AML-193 (cell line): Measurements from ENCODE around the gene THADA.
"Not testable (repeated sequence)": the region's sequence is repeated elsewhere in the genome, so short reads cannot be mapped to it uniquely, and the experiment has no call there.

Source experiments
- DNase-seq, 2 experiments: peaks; one replicate each; lab custom pipeline; 2025; lab: John Stamatoyannopoulos, UW

Gene THADA

DNA sequence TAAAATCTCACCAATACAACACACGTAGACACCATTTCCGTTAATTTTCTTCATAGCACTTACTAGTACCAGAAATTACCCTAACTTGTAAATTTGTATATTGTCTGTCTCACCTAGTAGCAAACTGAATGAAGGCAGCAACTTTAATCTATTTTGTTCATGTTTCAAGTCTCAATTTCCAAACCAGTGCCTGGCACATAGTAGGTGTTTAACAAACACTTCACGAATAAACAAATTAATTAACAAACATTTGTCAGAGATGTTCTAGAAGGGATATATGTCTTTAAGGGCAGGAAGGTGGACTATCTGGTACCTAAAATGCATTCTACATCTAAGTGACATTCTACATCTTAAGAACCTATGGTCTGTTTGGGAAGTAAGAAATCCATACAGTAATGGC, 963 bp downstream of the THADA start:
- no peak for DNase-seq

DNA sequence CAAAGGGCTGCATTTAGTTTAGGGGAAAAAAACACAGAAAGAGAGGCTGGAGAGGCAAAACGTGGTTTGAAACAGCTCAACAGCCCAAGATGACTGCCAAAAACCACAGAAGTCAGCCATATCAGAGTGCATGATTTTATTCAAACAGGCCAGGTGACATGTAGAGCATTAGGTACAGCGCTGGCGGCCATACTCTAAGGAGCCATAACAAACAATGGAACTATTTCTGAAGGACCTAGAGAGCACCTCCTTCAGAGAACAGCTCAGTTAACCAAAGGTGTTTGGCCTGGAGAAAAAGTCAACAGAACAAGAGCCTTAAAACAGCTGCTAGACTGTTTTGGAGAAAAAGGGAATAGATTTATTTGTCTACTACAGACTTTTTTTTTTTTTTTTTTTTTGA, 2.6 kb downstream of the THADA start:
- DNase-seq, result no peak

DNA sequence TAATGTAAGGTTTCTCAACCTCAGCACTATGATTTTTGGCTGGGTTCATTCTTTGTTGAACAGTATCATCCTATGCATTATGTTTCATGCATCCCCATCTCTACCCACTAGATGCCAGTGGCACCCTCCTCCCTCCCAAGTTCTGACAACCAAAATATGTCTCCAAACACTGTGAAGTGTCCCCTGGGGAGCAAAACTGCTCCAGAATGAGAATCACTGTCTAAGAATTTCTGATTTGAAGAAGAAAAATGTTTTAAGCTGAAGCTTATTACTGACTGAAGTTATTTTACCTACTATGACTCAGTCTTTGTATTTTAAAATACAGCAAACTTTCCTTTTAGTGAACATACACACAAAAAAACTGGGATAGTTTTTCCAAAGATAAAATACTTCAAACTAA, 3.4 kb downstream of the THADA start:
- DNase-seq, result no peak

DNA sequence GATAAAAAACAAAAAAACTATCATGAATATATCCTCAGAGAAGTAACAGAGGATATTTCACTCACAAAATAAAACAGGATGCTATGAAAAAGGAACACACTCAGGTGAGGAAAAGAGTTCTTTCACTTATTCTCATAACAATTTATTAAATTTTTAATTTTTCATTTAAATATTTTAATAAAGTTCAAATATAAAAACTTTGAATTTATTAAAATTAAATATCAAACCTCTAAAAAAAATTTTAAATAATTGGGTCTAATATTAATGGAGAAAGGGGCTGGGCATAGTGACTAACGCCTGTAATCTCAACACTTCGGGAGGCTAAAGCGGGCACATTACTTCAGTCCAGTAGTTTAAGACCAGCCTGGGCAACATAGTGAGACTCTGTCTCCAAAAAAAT, 10.1 kb downstream of the THADA start:
- no peak for DNase-seq

DNA sequence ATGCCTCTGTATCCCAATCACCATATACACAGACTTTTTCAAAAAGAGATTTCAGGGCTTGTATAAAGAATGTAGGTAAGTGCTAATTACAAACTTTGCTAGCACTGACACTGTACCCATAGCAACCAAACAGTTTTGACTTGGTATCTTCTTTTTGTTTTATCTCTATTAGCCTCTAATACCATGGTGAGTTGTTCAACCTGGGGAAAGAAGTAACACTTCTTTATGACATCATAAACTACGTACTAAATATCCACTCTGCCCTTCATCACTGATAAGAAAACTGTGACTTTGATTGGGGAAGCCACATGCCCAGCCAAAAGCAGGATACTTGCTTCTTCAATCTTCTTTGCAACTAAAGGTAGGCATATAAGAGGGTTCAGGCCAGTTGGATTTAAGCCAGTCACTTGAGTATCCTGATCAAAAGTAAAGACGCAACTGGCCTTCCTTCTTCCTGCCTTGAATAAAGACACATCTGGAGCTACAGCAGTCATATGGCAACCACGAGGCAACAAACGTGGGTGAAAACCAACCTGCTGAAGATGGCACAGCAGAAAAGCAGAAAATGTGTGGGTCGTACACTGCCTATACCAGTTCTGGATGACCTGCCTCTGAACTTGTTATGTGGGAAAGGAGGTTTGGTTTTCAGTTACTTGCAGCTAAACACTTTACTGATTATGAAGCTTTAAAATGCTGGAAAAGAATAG, 16.4 kb downstream of the THADA start:
- no peak for DNase-seq

DNA sequence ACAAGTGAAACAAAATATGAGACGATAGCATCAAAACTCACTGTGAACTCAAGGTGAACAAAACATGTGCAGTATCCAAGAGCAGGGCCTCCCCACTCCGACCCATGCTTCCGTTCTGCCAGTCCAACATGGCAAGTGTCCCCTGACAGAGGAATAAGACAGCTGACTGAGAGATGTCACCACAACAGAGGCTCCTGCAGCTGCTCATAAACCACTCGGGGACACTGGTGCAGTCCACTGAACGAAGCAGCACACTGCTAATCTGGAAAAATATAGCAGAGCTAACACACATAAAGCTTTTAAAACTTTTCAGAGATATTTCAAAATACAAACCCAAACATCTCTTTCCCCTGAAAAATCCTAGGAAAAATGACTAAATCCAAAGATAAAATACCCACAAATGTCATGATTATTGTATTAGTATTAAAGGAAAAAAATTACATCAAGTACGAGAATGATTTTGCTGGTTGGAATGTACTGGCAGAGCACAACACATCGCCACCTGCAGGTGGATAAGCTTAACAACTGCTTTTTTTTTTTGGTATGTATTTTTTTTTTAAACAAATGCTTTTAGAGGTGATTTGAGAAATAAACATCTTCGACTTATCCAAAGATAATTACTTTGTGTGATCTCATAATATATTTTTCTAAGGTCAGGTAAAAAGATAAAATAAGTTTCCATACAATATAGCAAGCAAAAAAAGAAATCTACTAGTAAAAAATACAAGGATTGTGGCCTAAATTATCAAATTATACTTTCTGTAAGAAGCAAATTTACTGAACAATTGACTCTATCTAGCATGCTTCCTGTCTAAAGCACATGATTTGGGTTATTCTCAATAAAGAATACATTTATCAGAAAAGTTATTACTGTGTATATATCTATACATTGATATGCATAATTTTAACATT, 18.6 kb downstream of the THADA start:
- DNase-seq, result peak; percentile 56 to 69

DNA sequence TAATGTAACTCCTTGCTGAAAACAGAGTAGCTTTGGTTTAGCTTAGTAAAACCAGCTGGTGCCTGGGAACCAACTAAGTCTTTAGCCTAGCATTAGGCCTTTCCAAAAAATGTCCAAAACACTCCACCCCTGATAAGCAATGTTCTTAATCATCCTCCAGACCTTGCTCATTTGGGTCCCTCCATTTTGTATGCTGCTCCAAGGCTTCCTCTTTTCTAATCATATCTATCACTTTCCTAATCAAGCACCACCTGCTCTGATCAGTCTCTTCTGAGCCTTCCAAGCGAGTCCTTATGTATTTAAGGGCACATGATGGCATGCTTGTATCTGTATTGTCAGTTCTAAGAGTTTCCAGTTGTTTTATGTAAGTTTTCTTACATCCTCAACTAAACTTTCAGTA, 23.6 kb downstream of the THADA start:
- DNase-seq, result no peak

DNA sequence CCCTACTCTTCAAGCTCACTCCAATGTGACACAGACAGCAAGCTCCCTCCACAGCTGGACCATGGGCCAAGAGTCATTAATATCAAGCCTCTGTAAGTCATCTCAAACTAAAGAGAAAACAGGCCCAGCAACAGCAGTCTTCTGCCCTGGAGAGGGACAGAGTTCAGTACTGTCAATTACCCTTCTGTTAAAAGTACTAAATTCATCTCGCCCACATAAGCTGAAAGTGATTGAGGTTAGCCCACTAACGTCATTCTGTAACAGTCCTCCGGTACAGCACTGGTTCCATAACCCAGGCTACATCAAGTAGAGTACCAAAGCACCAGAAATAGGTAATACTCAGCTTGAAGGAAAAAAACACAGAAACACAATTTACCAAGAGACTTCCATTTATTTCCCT, 25.9 kb downstream of the THADA start:
- no peak for DNase-seq

DNA sequence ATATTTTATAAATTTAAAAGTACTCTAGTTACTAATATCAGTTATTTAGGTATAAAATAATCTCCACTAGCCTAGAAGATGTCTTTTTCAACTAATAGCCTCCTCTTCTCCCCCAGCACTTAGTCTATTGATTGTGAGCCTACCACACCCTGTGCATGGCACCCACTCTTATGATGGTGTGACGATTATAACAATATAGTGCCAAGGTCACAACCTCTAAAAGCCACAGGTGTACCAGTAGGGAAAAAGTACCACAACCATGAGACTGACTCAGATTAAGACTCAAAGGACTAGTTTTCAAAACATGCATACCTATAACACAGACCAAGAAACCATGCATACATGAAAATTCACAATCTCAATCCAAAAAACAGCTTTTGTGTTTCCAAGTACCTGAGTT, 27.6 kb downstream of the THADA start:
- no peak for DNase-seq

DNA sequence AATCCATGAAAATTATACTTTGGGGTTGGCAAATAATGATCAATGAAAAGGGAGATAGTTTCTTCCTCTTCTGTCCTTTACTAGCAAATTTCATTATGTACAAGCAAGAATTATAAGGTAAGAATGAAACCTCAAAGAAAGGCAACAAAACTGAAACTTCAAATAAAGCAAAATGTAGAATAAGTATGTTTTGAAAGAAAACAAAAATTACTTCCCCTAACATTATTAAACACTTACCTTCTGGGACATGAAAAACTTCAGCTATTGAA, 29.4 kb downstream of the THADA start:
- DNase-seq, result no peak

DNA sequence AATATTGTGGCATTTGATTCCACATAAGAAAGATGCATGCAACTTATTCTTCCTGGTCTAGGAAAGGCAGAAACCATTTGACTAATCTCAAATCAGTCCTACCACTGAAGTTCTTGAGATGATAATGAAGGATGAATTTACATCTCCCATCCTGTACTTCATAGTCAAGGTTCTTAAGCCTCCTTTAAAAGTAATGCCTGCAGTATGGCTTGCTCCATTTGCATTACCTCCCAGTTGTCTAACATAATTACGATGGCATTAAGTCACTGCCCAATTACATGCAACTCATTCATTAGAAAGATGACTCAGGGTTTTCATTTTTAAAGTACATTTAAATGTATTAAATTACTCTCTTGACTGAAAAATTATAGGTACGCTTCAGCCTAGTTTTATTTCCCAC, 32.2 kb downstream of the THADA start:
- DNase-seq, result no peak

DNA sequence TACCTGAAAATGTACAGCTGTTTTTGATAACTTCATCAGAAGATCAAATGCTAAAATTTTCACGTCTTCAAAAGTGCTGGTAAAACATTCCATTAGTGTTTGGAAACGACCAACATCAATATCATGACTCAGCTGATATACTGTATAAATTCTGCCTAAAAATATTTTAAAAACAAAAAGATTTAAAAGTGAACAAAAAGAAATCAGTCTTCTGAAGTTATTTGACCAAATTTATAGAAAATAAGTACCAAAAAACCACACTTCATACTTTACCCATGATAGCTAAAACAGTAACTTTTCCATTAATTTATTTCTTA, 35.6 kb downstream of the THADA start:
- no peak for DNase-seq

DNA sequence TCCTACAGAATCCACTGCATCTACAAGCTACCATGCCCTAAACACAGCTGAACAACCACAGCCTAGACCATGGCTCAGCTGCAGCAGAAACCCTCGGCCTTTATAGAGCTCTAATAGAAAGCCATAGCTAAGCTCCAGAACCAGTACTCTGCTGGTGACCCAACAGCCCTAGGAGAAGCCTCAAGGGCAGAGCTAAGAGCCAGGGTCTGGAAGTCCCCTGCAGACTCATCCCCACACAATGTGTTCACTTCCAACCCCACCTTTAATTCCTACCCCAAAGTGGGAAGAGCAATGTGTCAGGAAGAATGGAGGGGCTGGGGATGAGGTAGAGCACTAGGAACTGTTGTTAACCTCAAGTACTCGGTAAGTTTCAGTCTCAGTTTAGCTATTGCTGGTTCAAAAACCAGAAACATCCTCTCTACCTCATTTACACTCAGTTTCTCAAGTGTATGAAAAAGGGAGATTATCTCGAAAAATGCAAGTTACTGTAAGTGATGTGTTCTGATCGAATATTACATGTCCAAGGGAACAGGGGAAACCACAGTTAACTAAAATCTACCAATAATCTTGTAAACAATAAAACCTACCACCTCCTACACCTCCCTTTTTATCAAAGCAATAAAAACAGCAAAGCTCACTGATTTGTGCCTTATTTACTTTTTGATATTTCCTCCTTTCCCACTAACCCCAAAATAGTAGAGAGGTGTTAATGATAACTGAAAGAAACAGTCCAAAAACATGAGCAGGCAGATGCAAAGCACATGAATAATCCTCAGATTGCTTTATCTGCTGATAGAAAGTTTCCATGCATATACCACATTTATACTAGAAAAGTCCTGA, 36.2 kb downstream of the THADA start:
- DNase-seq, result no peak

DNA sequence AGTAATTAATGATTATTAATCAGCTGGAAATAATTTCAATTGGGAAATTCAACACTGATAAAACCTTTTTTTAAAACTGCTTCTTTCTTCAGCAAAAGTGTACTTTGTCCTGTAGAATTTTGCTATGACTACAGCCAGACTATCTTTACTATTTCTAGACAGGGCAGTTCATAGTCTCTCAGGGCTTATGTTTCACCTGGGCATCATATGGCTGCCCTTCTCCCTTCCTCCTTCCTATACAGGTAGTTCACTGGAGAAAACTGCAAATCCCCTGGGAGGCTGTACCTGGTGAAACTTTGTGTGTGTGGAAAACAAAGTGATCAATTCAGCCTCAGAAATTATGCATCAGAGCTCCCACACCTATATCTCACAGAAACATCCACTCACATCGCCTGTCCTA, 38.6 kb downstream of the THADA start:
- DNase-seq, result no peak

DNA sequence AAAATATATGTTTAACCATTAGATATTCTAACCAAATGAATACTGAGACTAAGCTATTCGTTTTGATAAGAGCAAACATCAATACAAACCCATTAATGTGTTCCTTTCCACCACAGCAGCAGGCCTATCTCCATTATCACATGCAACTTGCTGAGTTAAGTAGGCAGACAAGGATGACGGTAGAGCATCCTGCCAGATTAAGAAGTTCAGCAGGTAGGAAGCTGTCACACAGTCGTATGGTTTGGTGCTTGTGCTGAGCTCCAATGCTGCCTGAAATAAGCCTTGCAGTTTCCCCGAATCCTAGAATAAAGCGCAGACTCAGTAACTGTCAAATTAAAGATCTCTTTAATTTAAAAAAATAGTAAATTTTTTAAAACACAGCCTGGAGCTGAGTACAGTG, 39.6 kb downstream of the THADA start:
- no peak for DNase-seq

DNA sequence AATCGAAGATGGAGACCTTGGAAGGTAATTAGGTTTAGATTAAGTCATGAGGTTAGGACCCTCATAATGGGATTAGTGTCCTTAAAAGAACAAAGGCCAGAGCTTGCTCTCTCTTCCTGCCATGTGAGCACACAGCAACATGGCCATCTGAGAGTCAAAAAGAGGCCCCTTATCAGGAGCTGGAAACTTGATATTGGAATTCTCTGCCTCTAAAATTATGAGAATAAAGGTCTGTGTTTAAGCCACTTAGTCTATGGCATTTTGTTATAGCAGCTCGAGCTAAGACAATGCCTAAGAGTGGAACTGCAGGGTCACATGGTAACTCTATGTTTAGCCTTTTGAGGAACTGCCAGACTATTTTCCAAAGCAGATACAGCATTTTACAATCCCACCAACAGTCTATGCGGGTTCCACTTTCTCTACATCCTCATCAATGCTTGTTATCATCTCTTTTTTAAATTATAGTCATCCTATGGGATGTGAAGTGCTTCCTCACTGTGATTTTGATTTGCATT, 42.4 kb downstream of the THADA start:
- DNase-seq, result no peak

DNA sequence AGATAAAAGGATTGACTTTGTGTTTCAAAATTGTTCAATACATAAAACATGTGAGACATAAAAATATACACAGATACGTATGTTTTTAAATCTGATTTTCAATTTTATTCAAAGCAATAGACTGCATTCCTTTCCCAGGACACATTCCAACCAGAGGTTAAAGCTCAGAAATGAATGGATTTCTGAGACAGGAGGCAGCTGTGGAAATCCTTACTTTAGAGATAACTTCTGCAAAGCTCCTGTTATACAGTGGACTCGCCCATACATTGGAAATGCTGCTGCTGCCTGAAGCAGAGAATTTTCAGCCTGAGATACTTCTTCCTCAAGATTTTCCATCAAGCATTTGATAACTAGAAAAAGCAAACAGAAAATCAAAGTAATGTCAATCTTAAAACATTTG, 43.8 kb downstream of the THADA start:
- DNase-seq, result no peak

DNA sequence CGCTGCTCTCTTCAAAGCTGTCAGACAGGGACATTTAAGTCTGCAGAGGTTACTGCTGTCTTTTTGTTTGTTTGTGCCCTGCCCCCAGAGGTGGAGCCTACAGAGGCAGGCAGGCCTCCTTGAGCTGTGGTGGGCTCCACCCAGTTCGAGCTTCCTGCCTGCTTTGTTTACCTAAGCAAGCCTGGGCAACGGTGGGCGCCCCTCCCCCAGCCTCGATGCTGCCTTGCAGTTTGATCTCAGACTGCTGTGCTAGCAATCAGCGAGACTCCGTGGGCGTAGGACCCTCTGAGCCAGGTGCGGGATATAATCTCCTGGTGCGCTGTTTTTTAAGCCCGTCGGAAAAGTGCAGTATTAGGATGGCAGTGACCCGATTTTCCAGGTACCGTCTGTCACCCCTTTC, 47.5 kb downstream of the THADA start:
- not testable (repeated sequence) for DNase-seq

DNA sequence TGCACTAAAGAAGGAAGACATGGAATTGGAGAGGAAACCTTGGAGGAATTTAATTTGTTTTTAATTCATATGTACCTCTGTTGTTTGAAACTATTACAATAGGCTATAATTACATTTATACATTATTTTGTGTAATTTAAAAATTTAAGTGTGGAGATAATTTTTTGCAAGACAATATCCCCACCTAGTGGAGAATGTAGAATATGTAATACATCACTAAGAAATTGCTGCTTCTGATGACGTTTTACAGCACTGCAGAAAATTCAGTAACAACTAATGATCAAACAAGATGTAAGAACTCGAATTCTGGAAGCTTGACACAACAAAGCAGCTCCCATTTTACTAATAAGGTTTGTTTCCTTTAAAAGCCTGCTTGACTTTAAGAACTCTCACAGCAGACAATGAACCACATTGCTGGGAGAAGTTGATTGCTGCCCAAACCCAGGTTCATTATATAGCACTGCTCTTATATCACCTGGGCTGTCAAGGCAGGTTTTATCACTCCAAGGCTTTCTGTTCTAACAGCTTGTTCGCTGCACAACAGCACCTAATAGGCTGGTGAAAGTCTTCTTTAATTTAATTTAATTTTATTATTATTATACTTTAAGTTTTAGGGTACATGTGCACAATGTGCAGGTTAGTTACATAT, 53.4 kb downstream of the THADA start:
- peak; percentile 55 to 66 for DNase-seq

DNA sequence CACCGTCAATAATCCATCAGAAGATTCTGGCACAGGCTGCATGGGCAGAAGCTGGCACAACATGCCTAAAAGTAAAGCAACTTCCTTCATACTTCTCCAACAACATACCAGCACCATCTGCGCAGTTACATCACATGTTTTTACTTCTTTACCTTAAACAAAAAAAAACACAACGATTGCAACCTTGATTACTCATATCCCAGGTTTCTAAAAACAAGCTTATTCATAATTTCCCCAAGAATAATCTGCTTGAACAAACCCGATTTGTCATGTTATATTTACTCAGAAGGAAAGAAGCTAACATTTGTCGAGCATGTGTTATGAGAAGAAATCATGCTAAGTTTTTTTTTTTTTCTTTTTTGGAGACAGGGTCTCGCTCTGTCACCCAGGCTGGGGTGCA, 54.7 kb downstream of the THADA start:
- DNase-seq, result no peak

DNA sequence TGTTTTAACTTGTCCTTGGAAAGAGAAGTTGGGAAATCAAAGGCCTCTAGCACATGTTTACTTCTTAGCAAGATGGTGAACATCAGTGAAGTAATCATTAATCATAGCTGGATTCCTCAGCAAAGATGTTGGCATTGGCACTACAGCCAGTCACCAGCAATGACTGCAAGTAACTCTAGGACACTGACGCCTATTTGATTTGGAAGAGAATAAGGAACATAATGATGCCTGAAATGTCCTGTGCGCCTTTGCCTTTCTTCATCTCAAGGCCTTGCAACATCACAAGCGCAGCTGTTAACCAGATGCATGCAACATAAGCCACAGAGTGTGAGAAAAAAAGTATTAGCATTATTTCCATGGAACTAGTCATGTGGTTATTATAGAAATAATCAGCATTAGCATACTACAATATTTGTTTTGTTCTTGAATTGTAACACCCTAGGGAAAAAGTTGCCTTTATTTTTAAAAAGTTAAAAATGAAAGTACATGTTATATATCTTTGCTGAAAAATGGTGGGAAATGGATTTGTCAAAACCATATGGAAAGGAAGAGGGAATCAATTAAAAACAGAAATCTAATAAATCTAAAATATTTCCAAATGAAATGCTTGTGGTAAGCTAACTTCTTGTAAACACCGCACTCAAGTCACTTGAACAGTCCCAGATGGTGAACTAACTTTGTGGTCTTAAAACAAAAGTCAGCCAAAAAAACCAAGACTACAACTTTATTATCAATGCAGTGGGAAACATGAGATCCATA, 55.6 kb downstream of the THADA start:
- peak; percentile 79 to 90 for DNase-seq

DNA sequence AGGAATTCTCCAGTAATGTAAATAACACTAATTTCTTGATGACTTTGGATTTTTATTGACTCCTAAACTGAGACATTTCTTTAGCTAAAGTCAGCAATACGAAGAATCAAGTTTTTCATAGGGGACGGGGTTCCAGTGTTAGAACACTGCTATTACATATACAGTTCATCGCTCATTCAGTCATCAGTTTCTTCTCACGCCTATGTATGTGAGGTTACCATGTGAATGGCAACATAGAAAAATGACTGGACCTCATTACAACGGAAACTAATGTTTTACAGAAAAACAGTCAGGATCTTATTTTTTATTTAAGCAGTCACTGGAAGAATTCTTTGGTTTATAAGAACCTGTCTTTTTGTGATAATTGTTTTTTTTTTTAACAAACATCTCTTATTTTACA, 56.4 kb downstream of the THADA start:
- DNase-seq, result no peak
